ENCODE results near the gene C4A.

DNA sequence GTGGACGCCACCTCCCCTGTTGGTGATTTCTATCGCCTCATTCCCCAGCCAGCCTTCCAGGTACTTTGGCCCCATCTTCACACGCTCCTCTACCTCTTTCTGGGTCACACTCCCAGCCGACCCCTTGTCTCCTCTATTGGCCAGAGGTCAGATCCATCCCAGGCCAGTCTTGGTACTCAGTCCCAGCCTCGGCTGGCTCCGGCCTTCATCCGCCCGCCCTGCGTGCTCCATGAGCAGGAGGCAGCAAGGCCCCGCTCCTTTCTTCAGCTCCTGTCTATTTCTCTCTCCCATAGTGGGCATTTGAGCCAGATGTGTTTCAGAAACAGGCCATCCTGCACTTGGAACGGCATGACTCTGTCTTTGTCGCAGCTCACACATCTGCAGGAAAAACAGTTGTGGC lies 20.2 kb upstream of the C4A start:
- TF ChIP-seq CTCF (conservative IDR thresholded peaks at IDR 0.05), result no peak
- TF ChIP-seq EZH2 (IDR thresholded peaks at IDR 0.05; ENCODE audit: low read depth), result no peak
